IMR-90 (cell line): ENCODE data around the gene LGALS4. TPM values are rescaled to one million over a fixed set of nuclear protein-coding genes. Genes with fewer than 3 reads are reported as not detected.

Source experiments
- ATAC-seq: fragments of 200-7000 bp; cut with Tn5 transposase; 2 replicates; pipeline ENCODE4 v1.9.1; 2020; ENCODE audit warnings: low read depth, mild to moderate bottlenecking, moderate library complexity
- BruUV-seq: library from RNA; stranded (reverse); fragments of 400-500 nt; replicated peaks from 2 replicates; lab custom pipeline; 2021; lab: Mats Ljungman, UMichigan
- CTCF ChIA-PET: fragments of 300-600 bp; formaldehyde crosslinking; extraction: SDS; loops from one replicate; lab custom pipeline; 2021; ENCODE audit warnings: antibody characterized with exemption; lab: Yijun Ruan, JAX
- POLR2A ChIA-PET: fragments of 300-600 bp; sonication (Branson Sonifier 250); formaldehyde crosslinking; loops from one replicate; lab custom pipeline; 2022; ENCODE audit warnings: antibody characterized with exemption; ENCODE audit not compliant: unreplicated experiment; lab: Charles Lee
- DNase-seq: peaks from one replicate; pipeline ENCODE4 v3.0.0; 2013
- H2AFZ ChIP-seq: replicated peaks from 2 replicates; pipeline ENCODE3; 2013; ENCODE audit warnings: low read length, mild to moderate bottlenecking; ENCODE audit not compliant: poor library complexity
- H2AK5ac ChIP-seq: 2 replicates; pipeline ENCODE4 v1.6.1; 2013; ENCODE audit warnings: low read depth, low read length, inconsistent platforms
- H2AK9ac ChIP-seq: replicated peaks from 2 replicates; pipeline ENCODE3; 2013; ENCODE audit warnings: mild to moderate bottlenecking, low read depth, low read length, moderate library complexity; ENCODE audit not compliant: poor library complexity
- H2BK120ac ChIP-seq: 2 replicates; pipeline ENCODE4 v1.6.1; 2013; ENCODE audit warnings: low read depth, low read length, inconsistent platforms
- H2BK15ac ChIP-seq: 3 replicates; pipeline ENCODE4 v1.6.1; 2013; ENCODE audit warnings: low read depth, low read length, inconsistent platforms
- H2BK20ac ChIP-seq: 2 replicates; pipeline ENCODE4 v1.6.1; 2013; ENCODE audit warnings: low read depth, mild to moderate bottlenecking, inconsistent platforms, low read length, moderate library complexity
- H2BK5ac ChIP-seq: 2 replicates; pipeline ENCODE4 v1.6.1; 2013; ENCODE audit warnings: mild to moderate bottlenecking, low read depth, low read length, inconsistent platforms; ENCODE audit not compliant: poor library complexity, severe bottlenecking
- H3K14ac ChIP-seq: replicated peaks from 2 replicates; pipeline ENCODE4 v1.6.1; 2013; ENCODE audit warnings: low read depth, low read length, inconsistent platforms
- H3K18ac ChIP-seq: 2 replicates; pipeline ENCODE4 v1.6.1; 2013; ENCODE audit warnings: low read depth, low read length, control low read depth
- H3K23ac ChIP-seq: 2 replicates; pipeline ENCODE4 v1.6.1; 2013; ENCODE audit warnings: low read depth, low read length, inconsistent platforms
- H3K27ac ChIP-seq: 2 replicates; pipeline ENCODE4 v1.5.1; 2013; ENCODE audit warnings: mild to moderate bottlenecking, control low read depth, low read length; ENCODE audit not compliant: insufficient read depth
- H3K27me3 ChIP-seq: 2 replicates; pipeline ENCODE4 v1.6.1; 2013; ENCODE audit warnings: low read length; ENCODE audit not compliant: control insufficient read depth, insufficient read depth
- H3K36me3 ChIP-seq: 2 replicates; pipeline ENCODE4 v1.6.1; 2013; ENCODE audit warnings: low read length, mixed read lengths; ENCODE audit not compliant: control insufficient read depth, insufficient read depth
- H3K4ac ChIP-seq: 2 replicates; pipeline ENCODE4 v1.6.1; 2013; ENCODE audit warnings: low read depth, low read length, inconsistent platforms
- H3K4me1 ChIP-seq: 2 replicates; pipeline ENCODE4 v1.6.1; 2013; ENCODE audit warnings: low read length, mixed read lengths; ENCODE audit not compliant: control insufficient read depth, insufficient read depth
- H3K4me2 ChIP-seq: 2 replicates; pipeline ENCODE4 v1.6.1; 2013; ENCODE audit warnings: low read depth, mild to moderate bottlenecking, control low read depth, low read length, moderate library complexity
- H3K4me3 ChIP-seq: 2 replicates; pipeline ENCODE4 v1.5.1; 2013; ENCODE audit warnings: low read depth, mild to moderate bottlenecking, control low read depth, low read length, moderate library complexity; ENCODE audit not compliant: insufficient read depth
- H3K56ac ChIP-seq: 2 replicates; pipeline ENCODE4 v1.6.1; 2013; ENCODE audit warnings: low read length, inconsistent platforms; ENCODE audit not compliant: insufficient read depth; ENCODE audit errors: extremely low read depth
- H3K79me1 ChIP-seq, 2 experiments: 2 replicates each; pipeline ENCODE4 v1.6.1; 2013; ENCODE audit warnings: low read length in 2 of 2, inconsistent platforms in 1 of 2, low read depth in 1 of 2
- H3K9ac ChIP-seq: 2 replicates; pipeline ENCODE4 v1.6.1; 2013; ENCODE audit warnings: low read depth, low read length, control low read depth
- H3K9me1 ChIP-seq: 2 replicates; pipeline ENCODE4 v1.6.1; 2013; ENCODE audit warnings: low read length, inconsistent platforms; ENCODE audit not compliant: insufficient read depth
- H3K9me3 ChIP-seq: 2 replicates; pipeline ENCODE4 v1.6.1; 2013; ENCODE audit warnings: low read length; ENCODE audit not compliant: control insufficient read depth, insufficient read depth
- H4K20me1 ChIP-seq: 2 replicates; pipeline ENCODE4 v1.6.1; 2013; ENCODE audit warnings: low read length, inconsistent platforms; ENCODE audit not compliant: insufficient read depth
- H4K5ac ChIP-seq: 2 replicates; pipeline ENCODE4 v1.6.1; 2013; ENCODE audit warnings: mild to moderate bottlenecking, low read depth, low read length, control low read depth
- H4K8ac ChIP-seq, 2 experiments: 2 replicates each; pipeline ENCODE4 v1.6.1; 2013; ENCODE audit warnings: low read depth in 2 of 2, low read length in 2 of 2, control low read depth in 1 of 2, inconsistent platforms in 1 of 2
- H4K91ac ChIP-seq: 2 replicates; pipeline ENCODE4 v1.6.1; 2013; ENCODE audit warnings: low read depth, low read length, inconsistent platforms; ENCODE audit not compliant: insufficient read depth
- BHLHE40 ChIP-seq: fragments of 150-350 bp; IDR thresholded peaks from 2 replicates; pipeline ENCODE4 v1.6.1; 2016; ENCODE audit warnings: mild to moderate bottlenecking, low read depth, low read length
- CEBPB ChIP-seq: IDR thresholded peaks from 2 replicates; pipeline ENCODE4 v1.6.1; 2012; ENCODE audit warnings: low read depth, low read length, improper control_type of control experiment
- CHD1 ChIP-seq: IDR thresholded peaks from 2 replicates; pipeline ENCODE4 v1.6.1; 2012; ENCODE audit warnings: low read depth, low read length, improper control_type of control experiment
- FOS ChIP-seq: fragments of 150-350 bp; IDR thresholded peaks from 2 replicates; pipeline ENCODE4 v1.6.1; 2016; ENCODE audit warnings: low read depth, low read length
- MAFK ChIP-seq: IDR thresholded peaks from 2 replicates; pipeline ENCODE4 v1.6.1; 2012; ENCODE audit warnings: low read depth, low read length, improper control_type of control experiment
- MAZ ChIP-seq: IDR thresholded peaks from 2 replicates; pipeline ENCODE4 v1.6.1; 2012; ENCODE audit warnings: low read depth, mild to moderate bottlenecking, low read length, improper control_type of control experiment, moderate library complexity, borderline replicate concordance
- MXI1 ChIP-seq: IDR thresholded peaks from 2 replicates; pipeline ENCODE4 v1.6.1; 2012; ENCODE audit warnings: low read depth, mild to moderate bottlenecking, low read length, moderate library complexity, borderline replicate concordance
- RAD21 ChIP-seq: IDR thresholded peaks from 2 replicates; pipeline ENCODE4 v1.6.1; 2012; ENCODE audit warnings: low read length, improper control_type of control experiment
- RCOR1 ChIP-seq: IDR thresholded peaks from 2 replicates; pipeline ENCODE4 v1.6.1; 2012; ENCODE audit warnings: mild to moderate bottlenecking, low read length, improper control_type of control experiment; ENCODE audit not compliant: insufficient replicate concordance
- USF2 ChIP-seq: fragments of 150-350 bp; IDR thresholded peaks from 2 replicates; pipeline ENCODE4 v1.6.1; 2017; ENCODE audit warnings: mild to moderate bottlenecking, antibody characterized with exemption, low read length, low read depth
- WGBS, 2 experiments: methylation state at CpG; one replicate each; pipeline versions ENCODE4 v1.1.5 to v1.1.7; 2013; ENCODE audit warnings: missing lambda C conversion rate in 2 of 2; ENCODE audit not compliant: insufficient read length in 1 of 2; ENCODE audit errors: extremely low coverage in 2 of 2; 5-methylcytosine and 5-hydroxymethylcytosine counted together
- dilution Hi-C: fragments of 300-500 bp; cut with HindIII; formaldehyde crosslinking; loops from one replicate; pipeline ENCODE4 v1.14.3; 2018; ENCODE audit warnings: low sequenced_read_pairs; ENCODE audit not compliant: unreplicated experiment
- in situ Hi-C: fragments of 300-500 bp; cut with MboI; formaldehyde crosslinking; loops from 3 replicates; pipeline ENCODE4 v1.14.3; 2019; ENCODE audit warnings: low sequenced_read_pairs, inconsistent platforms, mixed read lengths
- intact Hi-C: fragments of 100-400 bp; cut with micrococcal nuclease; formaldehyde crosslinking; loops from 2 replicates; pipeline ENCODE4 v1.10.0; 2022
- polyA plus RNA-seq, 3 experiments: library from polyadenylated mRNA; depleted of rRNA; stranded (reverse); fragments of >200 nt; gene quantifications; 2 replicates each; pipeline ENCODE4 v1.2.3, GENCODE V29; 2012; ENCODE audit warnings: low replicate concordance in 1 of 3
- total RNA-seq: library from RNA; depleted of rRNA; stranded (reverse); fragments of >200 nt; gene quantifications from 2 replicates; pipeline ENCODE4 v1.2.3, GENCODE V29; 2012
- TF ChIP-seq, protein P1 (sequence below): fragments of 150-350 bp; IDR thresholded peaks from 2 replicates; pipeline ENCODE4 v1.6.1; 2016; ENCODE audit warnings: low read depth, mild to moderate bottlenecking, low read length, moderate library complexity, borderline replicate concordance

Gene LGALS4
- total and polyA plus RNA-seq, 2 of the 4 experiments (the other 2 are of a cell fraction): 0.29 TPM; not detected in 1

DNA sequence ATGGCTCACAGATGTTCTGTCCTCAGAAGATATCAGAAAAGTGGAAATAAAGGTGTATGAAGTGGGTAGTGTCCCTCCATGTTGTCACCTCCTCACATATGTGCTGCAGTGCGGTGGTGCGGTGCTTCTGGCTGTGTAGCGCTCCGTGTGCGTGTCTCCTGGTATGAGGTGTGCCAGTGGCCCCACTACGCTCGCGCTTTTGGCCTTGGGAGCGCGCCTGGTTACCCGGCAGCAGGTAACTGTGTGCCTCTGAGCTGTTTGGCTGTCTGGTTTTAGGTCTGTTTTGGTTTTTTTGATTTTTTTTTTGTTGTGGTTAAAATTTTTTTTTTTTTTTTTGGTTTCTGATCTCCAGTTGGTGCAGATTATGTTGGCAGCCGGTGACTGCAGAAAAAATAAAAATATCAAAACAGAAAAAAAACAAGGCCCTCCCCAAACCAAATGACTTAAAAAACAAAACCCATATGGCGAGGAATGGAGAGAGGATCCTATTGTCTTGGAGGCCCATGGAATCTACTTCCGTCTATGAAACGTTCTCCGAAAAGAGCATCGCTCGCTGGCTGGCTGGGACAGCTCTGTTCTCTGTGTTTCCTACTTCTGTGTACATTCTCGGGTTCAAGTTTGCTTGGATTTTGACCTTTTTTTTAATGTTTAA, 29.2 kb upstream of the LGALS4 start (continued):
- TF ChIP-seq MAFK: no peak

GRCh38 chr19:38841180-38841766, 28.5 kb upstream of the LGALS4 start:
- CTCF ChIA-PET: interaction anchor here (0.6 kb wide), 1 partner anchor 8 kb away, joined by 3 read pairs; no protein-coding TSS in a partner anchor
- no peak overlapping the region for H3K56ac ChIP-seq
- peaks cover 83% of the 10 kb centered on the region for H4K20me1 ChIP-seq
- POLR2A ChIA-PET: interaction anchor here (0.6 kb wide), 1 partner anchor 130 kb away, joined by 5 read pairs; no protein-coding TSS in a partner anchor
- H3K9me1 ChIP-seq: peaks cover 7% of the 10 kb centered on the region; the same call in 1 of the 2 replicates
- no peak overlapping the region for H2AK9ac ChIP-seq
- H4K91ac ChIP-seq: no peak overlapping the region
- no peak overlapping the region for H3K23ac ChIP-seq
- no peak overlapping the region for H3K4ac ChIP-seq
- intact Hi-C loops (no loop called here), in situ Hi-C loops (no loop called here), dilution Hi-C loops (no loop called here)
- H4K5ac ChIP-seq: no peak overlapping the region
- H3K4me1 ChIP-seq: peaks cover 6% of the 10 kb centered on the region; the same call in 1 of the 2 replicates
- H3K4me3 ChIP-seq: no peak overlapping the region
- H3K18ac ChIP-seq: no peak overlapping the region
- no TSS peak for BruUV-seq
- no peak for DNase-seq
- H2AFZ ChIP-seq: no peak overlapping the region
- H4K8ac ChIP-seq: no peak overlapping the region
- TF ChIP-seq MXI1 (no peak), MAFK (no peak), RCOR1 (no peak), USF2 (no peak), RAD21 (no peak), BHLHE40 (no peak), MAZ (no peak), CHD1 (no peak), FOS (no peak), CEBPB (no peak)
- TF ChIP-seq, protein P1, sequence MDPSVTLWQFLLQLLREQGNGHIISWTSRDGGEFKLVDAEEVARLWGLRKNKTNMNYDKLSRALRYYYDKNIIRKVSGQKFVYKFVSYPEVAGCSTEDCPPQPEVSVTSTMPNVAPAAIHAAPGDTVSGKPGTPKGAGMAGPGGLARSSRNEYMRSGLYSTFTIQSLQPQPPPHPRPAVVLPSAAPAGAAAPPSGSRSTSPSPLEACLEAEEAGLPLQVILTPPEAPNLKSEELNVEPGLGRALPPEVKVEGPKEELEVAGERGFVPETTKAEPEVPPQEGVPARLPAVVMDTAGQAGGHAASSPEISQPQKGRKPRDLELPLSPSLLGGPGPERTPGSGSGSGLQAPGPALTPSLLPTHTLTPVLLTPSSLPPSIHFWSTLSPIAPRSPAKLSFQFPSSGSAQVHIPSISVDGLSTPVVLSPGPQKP: no peak
- no peaks in the 10 kb centered on the region for H3K27me3 ChIP-seq
- H3K4me2 ChIP-seq: no peak overlapping the region
- H2BK5ac ChIP-seq: no peak overlapping the region
- H2AK5ac ChIP-seq: no peak overlapping the region
- peaks cover 92% of the 10 kb centered on the region for H3K36me3 ChIP-seq
- no peak overlapping the region for H2BK20ac ChIP-seq
- H3K9me3 ChIP-seq: no peaks in the 10 kb centered on the region
- no peak overlapping the region for H2BK120ac ChIP-seq
- H3K14ac ChIP-seq: no peak overlapping the region
- no peak overlapping the region for H3K9ac ChIP-seq
- 95% methylated on average over 6 of the region's 12 CpGs; no CpG with 5 or more reads in 1 of the 2 experiments for WGBS, 2 experiments
- peaks cover 64 to 90% of the 10 kb centered on the region in 2 experiments for H3K79me1 ChIP-seq
- no peak overlapping the region for H3K27ac ChIP-seq
- H2BK15ac ChIP-seq: no peak overlapping the region
- no peak for ATAC-seq
